NCI-H345 (cell line): ENCODE data around the gene UBAP1.
A peak's percentile ranks its signal among the peaks of the same experiment; 100 is the strongest.
"Not testable (repeated sequence)": the region's sequence is repeated elsewhere in the genome, so short reads cannot be mapped to it uniquely, and the experiment has no call there.

Experiments
- DNase-seq: peaks from one replicate; lab custom pipeline; 2025; lab: John Stamatoyannopoulos, UW

UBAP1 gene

GRCh38 chr9:34226144-34226760 is 47.4 kb downstream of the UBAP1 start:
- not testable (repeated sequence) for DNase-seq

GRCh38 chr9:34227445-34227844 is 48.6 kb downstream of the UBAP1 start:
- no peak for DNase-seq

- DNase-seq, result no peak
Observed at GRCh38 chr9:34230556-34230955, 51.7 kb downstream of the UBAP1 start.

GRCh38 chr9:34232201-34232600 is 53.4 kb downstream of the UBAP1 start:
- DNase-seq, result no peak

- DNase-seq, result no peak
Observed at GRCh38 chr9:34233672-34234071, 54.8 kb downstream of the UBAP1 start.

- no peak for DNase-seq
Observed at GRCh38 chr9:34237836-34238235, 59.0 kb downstream of the UBAP1 start.

GRCh38 chr9:34240006-34240405 is 61.2 kb downstream of the UBAP1 start:
- no peak for DNase-seq

- no peak for DNase-seq
Observed at GRCh38 chr9:34242830-34243229, 64.0 kb downstream of the UBAP1 start.

GRCh38 chr9:34245212-34245611 is 66.4 kb downstream of the UBAP1 start:
- not testable (repeated sequence) for DNase-seq

- DNase-seq, result no peak
Observed at GRCh38 chr9:34246453-34246852, 67.6 kb downstream of the UBAP1 start.

- not testable (repeated sequence) for DNase-seq
Observed at GRCh38 chr9:34247782-34248181, 68.9 kb downstream of the UBAP1 start.

- no peak for DNase-seq
Observed at GRCh38 chr9:34249274-34249673, 70.4 kb downstream of the UBAP1 start.

GRCh38 chr9:34250721-34251120 is 71.9 kb downstream of the UBAP1 start:
- DNase-seq, result no peak

GRCh38 chr9:34252016-34252415 is 73.2 kb downstream of the UBAP1 start:
- DNase-seq, result no peak

GRCh38 chr9:34252670-34253459 is 74.0 kb downstream of the UBAP1 start:
- DNase-seq, result peak; percentile 47

- no peak for DNase-seq
Observed at GRCh38 chr9:34253460-34253837, 74.6 kb downstream of the UBAP1 start.

- DNase-seq, result no peak
Observed at GRCh38 chr9:34254141-34254913, 75.5 kb downstream of the UBAP1 start.

- no peak for DNase-seq
Observed at GRCh38 chr9:34254966-34255825, 76.4 kb downstream of the UBAP1 start.

GRCh38 chr9:34256104-34256503 is 77.3 kb downstream of the UBAP1 start:
- DNase-seq, result no peak

- no peak for DNase-seq
Observed at GRCh38 chr9:34256987-34257585, 78.2 kb downstream of the UBAP1 start.

GRCh38 chr9:34259315-34259714 is 80.5 kb downstream of the UBAP1 start:
- DNase-seq, result no peak

GRCh38 chr9:34262971-34263370 is 84.1 kb downstream of the UBAP1 start:
- DNase-seq, result no peak
